ENCODE results near the gene SAMD4A.

DNA sequence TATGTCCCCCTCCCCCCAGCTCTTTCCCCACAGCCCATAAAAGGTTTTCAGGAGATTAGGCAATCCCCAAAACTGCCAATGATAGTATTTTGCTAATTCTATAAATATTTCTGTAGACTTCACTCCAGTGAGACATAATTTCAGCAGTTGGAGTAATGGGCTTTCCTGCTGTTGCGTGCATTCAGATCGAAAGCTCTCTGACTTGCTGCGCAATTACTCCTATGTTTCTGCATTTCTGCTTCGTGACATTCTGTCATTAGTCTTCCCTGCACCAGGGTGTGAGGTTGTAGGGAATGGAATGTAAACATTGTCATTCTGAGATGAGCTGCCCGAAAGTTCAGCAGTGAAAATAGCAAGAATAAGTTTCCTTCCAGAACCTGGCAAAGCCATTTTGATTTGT lies 58.2 kb downstream of the SAMD4A start:
- no peak for TF ChIP-seq POLR2A (IDR thresholded peaks at IDR 0.05)
- no peak for TF ChIP-seq CTCF (IDR thresholded peaks at IDR 0.05)
- TF ChIP-seq POLR2AphosphoS5 (IDR thresholded peaks at IDR 0.05) = no peak

All from stomach (tissue), 4 donors.